GM23248 (cell line): ENCODE measurements around the gene MYH14. TPM values are rescaled to one million over a fixed set of nuclear protein-coding genes. Genes with fewer than 3 reads are reported as not detected.
"Not testable (repeated sequence)": the region's sequence is repeated elsewhere in the genome, so short reads cannot be mapped to it uniquely, and the experiment has no call there.

Experiments
- DNase-seq: peaks from one replicate; pipeline ENCODE4 v3.0.0-alpha.2; 2015
- H2AFZ ChIP-seq: fragments of 200-600 bp; sonication (generic); 2 replicates; pipeline ENCODE4 v1.6.1; 2016; ENCODE audit warnings: antibody characterized with exemption
- H3F3A ChIP-seq: fragments of 200-600 bp; sonication (generic); 2 replicates; pipeline ENCODE4 v1.6.1; 2016; ENCODE audit warnings: mild to moderate bottlenecking, antibody characterized with exemption, mixed run types; ENCODE audit not compliant: insufficient read depth
- H3K27ac ChIP-seq: fragments of 200-600 bp; sonication (generic); 2 replicates; pipeline ENCODE4 v1.5.1; 2016; ENCODE audit warnings: mild to moderate bottlenecking
- H3K27me3 ChIP-seq: fragments of 200-600 bp; sonication (generic); replicated peaks from 2 replicates; pipeline ENCODE4 v1.6.1; 2016; ENCODE audit warnings: mild to moderate bottlenecking; ENCODE audit not compliant: insufficient read depth
- H3K36me3 ChIP-seq: fragments of 200-600 bp; sonication (generic); 2 replicates; pipeline ENCODE4 v1.6.1; 2016; ENCODE audit warnings: low read depth, mild to moderate bottlenecking
- H3K4me1 ChIP-seq: fragments of 200-600 bp; sonication (generic); 2 replicates; pipeline ENCODE4 v1.6.1; 2016; ENCODE audit warnings: mild to moderate bottlenecking; ENCODE audit not compliant: insufficient read depth
- H3K4me2 ChIP-seq: fragments of 200-600 bp; sonication (generic); one replicate; pipeline ENCODE4 v1.6.1; 2016; ENCODE audit warnings: mild to moderate bottlenecking; ENCODE audit not compliant: unreplicated experiment
- H3K4me3 ChIP-seq: fragments of 200-600 bp; sonication (generic); 2 replicates; pipeline ENCODE4 v1.5.1; 2016; ENCODE audit warnings: mild to moderate bottlenecking
- H3K79me2 ChIP-seq: fragments of 200-600 bp; sonication (generic); 2 replicates; pipeline ENCODE4 v1.6.1; 2016; ENCODE audit warnings: mild to moderate bottlenecking; ENCODE audit not compliant: insufficient read depth
- H3K9ac ChIP-seq: fragments of 200-600 bp; sonication (generic); 2 replicates; pipeline ENCODE4 v1.6.1; 2016; ENCODE audit warnings: mild to moderate bottlenecking
- H3K9me2 ChIP-seq: fragments of 200-600 bp; sonication (generic); 2 replicates; pipeline ENCODE4 v1.6.1; 2016; ENCODE audit warnings: mixed run types, mild to moderate bottlenecking, moderate library complexity; ENCODE audit not compliant: insufficient read depth
- H3K9me3 ChIP-seq: fragments of 200-600 bp; sonication (generic); one replicate; pipeline ENCODE4 v1.6.1; 2017; ENCODE audit warnings: low read depth
- H4K20me1 ChIP-seq: fragments of 200-600 bp; sonication (generic); 2 replicates; pipeline ENCODE4 v1.6.0; 2016; ENCODE audit not compliant: insufficient read depth
- EZH2 ChIP-seq: fragments of 200-600 bp; sonication (generic); IDR thresholded peaks from 2 replicates; pipeline ENCODE4 v1.6.1; 2018; ENCODE audit warnings: antibody characterized with exemption, mild to moderate bottlenecking; ENCODE audit not compliant: insufficient read depth, poor library complexity, severe bottlenecking
- EZH2phosphoT487 ChIP-seq: fragments of 200-600 bp; sonication (generic); IDR thresholded peaks from 2 replicates; pipeline ENCODE4 v1.6.1; 2018; ENCODE audit warnings: antibody characterized with exemption, moderate library complexity, mild to moderate bottlenecking, low read depth; ENCODE audit not compliant: insufficient read depth
- WGBS, 2 experiments: methylation state at CpG; one replicate each; pipeline ENCODE4 v1.1.6; 2015 to 2017; ENCODE audit warnings: low lambda C conversion rate in 2 of 2, low coverage in 1 of 2; ENCODE audit errors: missing lambda C conversion rate in 2 of 2; 5-methylcytosine and 5-hydroxymethylcytosine counted together
- in situ Hi-C: fragments of 300-500 bp; cut with MboI; formaldehyde crosslinking; loops from 2 replicates; pipeline ENCODE4 v1.15.0; 2020
- polyA plus RNA-seq: library from polyadenylated mRNA; unstranded; fragments of >200 nt; fragmentation: Nextera tagmentation; extraction: Ambion mirVana; gene quantifications from 2 replicates; pipeline ENCODE4 v1.2.1, GENCODE V29; 2016
- total RNA-seq: library from RNA; depleted of rRNA; stranded (reverse); fragments of >200 nt; shearing (Covaris generic); gene quantifications from 2 replicates; pipeline ENCODE4 v1.2.3, GENCODE V29; 2014

Gene MYH14
- total and polyA plus RNA-seq, 2 experiments from 2014 or later: not detected

DNA sequence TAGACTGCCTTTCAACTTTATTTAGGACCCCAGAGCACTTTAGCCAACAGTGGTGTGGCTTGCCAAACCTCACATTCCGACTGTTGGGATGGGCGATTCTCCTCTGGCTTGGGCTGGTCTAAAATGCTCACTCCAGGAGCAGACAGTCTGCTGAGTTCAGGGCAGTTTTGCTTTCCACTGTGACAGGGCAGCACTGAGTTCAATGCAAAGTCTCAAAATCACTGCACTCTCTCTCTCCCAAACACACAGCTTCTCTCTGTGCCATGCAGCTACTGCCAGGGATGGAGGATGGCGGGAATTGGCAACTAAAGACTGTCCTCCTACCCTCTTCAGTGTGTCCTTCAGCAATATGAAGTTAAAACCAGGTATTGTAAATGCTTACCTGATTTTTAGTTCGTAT is 148.8 kb downstream of the MYH14 start:
- no peak overlapping the region for H2AFZ ChIP-seq
- H3K36me3 ChIP-seq: no peaks in the 10 kb centered on the region
- no peak for DNase-seq
- H3K4me2 ChIP-seq: no peak overlapping the region
- H3K4me1 ChIP-seq: no peaks in the 10 kb centered on the region
- 48% methylated on average over 4 of the region's 4 CpGs for WGBS, 2 experiments
- H3K27ac ChIP-seq: no peak overlapping the region
- no peaks in the 10 kb centered on the region for H4K20me1 ChIP-seq
- no peaks in the 10 kb centered on the region for H3K9me3 ChIP-seq
- TF ChIP-seq EZH2: no peak
- TF ChIP-seq EZH2phosphoT487: no peak
- H3K9ac ChIP-seq: no peak overlapping the region
- no peaks in the 10 kb centered on the region for H3K9me2 ChIP-seq
- in situ Hi-C loops: loop anchor here (25.0 kb wide), 2 partner anchors 435 to 560 kb away; partner anchors contain the start of genes ACP4 and KLK4
- H3F3A ChIP-seq: no peaks in the 10 kb centered on the region
- 0 out of 2 replicates have a peak, but pooled peaks cover 9% of the 10 kb centered on the region for H3K27me3 ChIP-seq
- no peak overlapping the region for H3K4me3 ChIP-seq
- no peaks in the 10 kb centered on the region for H3K79me2 ChIP-seq

DNA sequence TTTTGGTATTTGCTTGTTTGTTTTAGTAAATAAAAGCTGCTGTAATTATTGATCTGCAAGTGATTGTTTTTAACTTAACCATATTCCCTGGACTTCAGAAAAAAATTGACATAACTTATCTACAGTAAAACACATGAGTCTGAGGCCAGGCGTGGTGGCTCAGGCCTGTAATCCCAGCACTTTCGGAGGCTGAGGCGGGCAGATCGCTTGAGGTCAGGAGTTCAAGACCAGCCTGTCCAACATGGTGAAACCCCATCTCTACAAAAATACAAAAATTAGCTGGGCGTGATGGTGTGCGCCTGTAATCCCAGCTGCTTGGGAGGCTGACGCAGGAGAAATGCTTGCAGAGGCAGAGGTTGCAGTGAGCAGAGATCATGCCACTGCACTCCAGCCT is 150.1 kb downstream of the MYH14 start:
- H3K9ac ChIP-seq, H3F3A ChIP-seq, H4K20me1 ChIP-seq, H3K4me2 ChIP-seq, H3K4me1 ChIP-seq, H3K27ac ChIP-seq, H3K27me3 ChIP-seq, H3K4me3 ChIP-seq, H3K9me3 ChIP-seq, H3K9me2 ChIP-seq, H3K79me2 ChIP-seq, DNase-seq, H3K36me3 ChIP-seq, H2AFZ ChIP-seq: not testable (repeated sequence)
- in situ Hi-C loops: loop anchor here (25.0 kb wide), 2 partner anchors 434 to 559 kb away; partner anchors contain the start of genes ACP4 and KLK4
- 54 to 64% methylated on average over 7 of the region's 7 CpGs for WGBS, 2 experiments

DNA sequence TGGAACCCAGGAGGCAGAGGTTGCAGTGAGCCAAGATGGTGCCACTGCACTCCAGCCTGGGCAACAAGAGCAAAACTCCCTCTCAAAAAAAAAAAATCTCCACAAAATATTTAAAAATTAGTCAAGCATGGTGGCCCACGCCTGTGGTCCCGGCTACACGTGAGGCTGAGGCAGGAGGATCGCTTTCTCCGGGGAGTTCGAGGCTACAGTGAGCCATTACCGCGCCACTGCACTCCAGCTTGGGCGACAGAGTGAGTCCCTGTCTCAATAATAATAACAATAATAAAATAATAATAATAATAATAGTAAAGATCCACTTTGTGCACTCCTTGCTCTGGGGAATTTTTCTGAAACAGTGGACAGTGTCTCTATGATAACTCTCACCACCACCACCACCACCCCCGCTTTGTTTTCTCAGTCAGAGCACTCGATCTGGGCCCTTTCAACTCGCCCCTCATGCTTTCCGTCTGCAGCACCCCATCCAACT is 153.3 kb downstream of the MYH14 start:
- no peak for DNase-seq
- in situ Hi-C loops: loop anchor here (25.0 kb wide), 2 partner anchors 431 to 556 kb away; partner anchors contain the start of genes ACP4 and KLK4
- TF ChIP-seq EZH2phosphoT487: no peak
- TF ChIP-seq EZH2: no peak
- H3K9me3 ChIP-seq: no peaks in the 10 kb centered on the region
- H3K4me3 ChIP-seq: no peak overlapping the region
- H3F3A ChIP-seq: no peaks in the 10 kb centered on the region
- H3K27ac ChIP-seq: no peak overlapping the region
- H3K4me2 ChIP-seq: peak overlapping the region; percentile 88
- WGBS, 2 experiments: 29 to 32% methylated on average over 13 of the region's 13 CpGs
- 0 out of 2 replicates have a peak, but pooled peaks cover 3% of the 10 kb centered on the region for H3K27me3 ChIP-seq
- no peak overlapping the region for H3K9ac ChIP-seq
- no peaks in the 10 kb centered on the region for H3K79me2 ChIP-seq
- H3K4me1 ChIP-seq: no peaks in the 10 kb centered on the region
- no peaks in the 10 kb centered on the region for H3K36me3 ChIP-seq
- H3K9me2 ChIP-seq: no peaks in the 10 kb centered on the region
- no peaks in the 10 kb centered on the region for H4K20me1 ChIP-seq
- no peak overlapping the region for H2AFZ ChIP-seq

DNA sequence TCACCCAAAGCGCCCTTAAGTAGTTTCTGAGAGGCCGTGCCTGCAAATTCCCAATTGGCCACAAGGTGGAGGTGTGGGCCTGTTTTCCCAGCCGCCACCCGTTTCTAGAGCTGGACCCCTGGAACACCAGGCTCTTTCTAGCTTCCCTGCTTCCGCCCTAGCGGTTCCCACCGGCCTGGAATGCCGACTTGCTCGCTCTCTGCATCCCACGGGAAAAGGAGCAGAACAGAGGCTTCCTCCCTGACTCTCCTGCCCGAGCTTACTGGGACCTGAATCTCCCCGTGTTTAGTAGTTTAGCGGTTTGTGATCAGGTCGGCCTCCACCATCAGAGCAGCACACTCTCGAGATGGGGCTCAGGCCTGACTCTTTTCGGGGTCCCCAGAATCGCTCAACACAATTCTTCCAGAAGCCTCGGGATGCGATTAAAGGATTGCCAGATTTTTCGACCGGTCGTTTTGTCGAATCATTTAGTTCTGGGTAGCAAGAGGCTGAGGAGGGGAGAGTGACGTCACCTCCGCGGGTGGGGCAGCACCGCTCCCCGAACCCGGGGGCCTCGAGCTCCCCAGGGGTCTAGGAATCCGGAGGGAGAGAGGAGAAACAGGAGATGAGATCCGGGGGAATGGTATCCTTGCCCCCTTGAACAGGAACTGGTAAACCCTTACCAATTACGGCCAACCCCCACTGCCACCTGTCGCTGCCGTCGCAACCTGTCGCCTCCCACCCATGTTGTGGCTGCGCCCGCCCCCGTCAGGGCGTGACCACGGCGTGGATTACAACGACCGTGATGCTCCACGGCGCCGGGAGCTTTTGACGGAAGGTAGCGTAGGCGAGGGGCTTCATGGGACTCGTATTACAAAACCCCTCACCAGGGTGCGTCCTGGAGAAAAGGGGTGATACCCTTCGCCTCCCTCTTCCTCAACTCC is 154.0 kb downstream of the MYH14 start:
- WGBS, 2 experiments: 29 to 33% methylated on average over 53 to 54 of the region's 54 CpGs

More for the DNA sequence above, 154.0 kb downstream of the MYH14 start:
- H3K9me2 ChIP-seq: no peaks in the 10 kb centered on the region
- H4K20me1 ChIP-seq: no peaks in the 10 kb centered on the region
- TF ChIP-seq EZH2phosphoT487 (no peak), EZH2 (no peak)
- 0 out of 2 replicates have a peak overlapping the region, but pooled peaks have one; percentile 44 for H3K9ac ChIP-seq
- in situ Hi-C loops: loop anchor here (25.0 kb wide), 2 partner anchors 430 to 555 kb away; partner anchors contain the start of genes ACP4 and KLK4
- H3K9me3 ChIP-seq: no peaks in the 10 kb centered on the region
- peak; percentile 57 for DNase-seq
- peak overlapping the region; percentile 62 for H3K4me3 ChIP-seq
- peak overlapping the region; percentile 87 for H2AFZ ChIP-seq
- H3F3A ChIP-seq: no peaks in the 10 kb centered on the region
- H3K27ac ChIP-seq: no peak overlapping the region
- H3K27me3 ChIP-seq: no peaks in the 10 kb centered on the region
- no peaks in the 10 kb centered on the region for H3K4me1 ChIP-seq
- H3K4me2 ChIP-seq: peak overlapping the region; percentile 88
- H3K79me2 ChIP-seq: no peaks in the 10 kb centered on the region
- no peaks in the 10 kb centered on the region for H3K36me3 ChIP-seq
